Upper lobe of left lung (tissue), 6 donors: ENCODE measurements around the gene FAM221A. TPM values are rescaled to one million over a fixed set of nuclear protein-coding genes. Genes with fewer than 3 reads are reported as not detected.

Experiments used
- ATAC-seq, 2 donors: fragments of 200-7000 bp; cut with Tn5 transposase; one replicate each; pipeline ENCODE4 v1.9.1; 2022; ENCODE audit warnings: mild to moderate bottlenecking in 2 of 2, moderate library complexity in 2 of 2; ENCODE audit not compliant: low FRiP score in 2 of 2
- DNase-seq, 2 donors: peaks; one replicate each; pipeline ENCODE4 v3.0.0-alpha.2; 2019 to 2020
- H3K27ac ChIP-seq, 4 donors: fragments of 200-600 bp; sonication (generic); one replicate each; pipeline ENCODE4 v1.5.1; 2016 to 2019
- H3K27me3 ChIP-seq, 4 donors: fragments of 200-600 bp; sonication (generic); one replicate each; pipeline ENCODE4 v1.5.1; 2017 to 2019
- H3K36me3 ChIP-seq, 4 donors: fragments of 200-600 bp; sonication (generic); one replicate each; pipeline ENCODE4 v1.5.1; 2016 to 2019
- H3K4me1 ChIP-seq, 4 donors: fragments of 200-600 bp; sonication (generic); one replicate each; pipeline ENCODE4 v1.5.1; 2018 to 2019
- H3K4me3 ChIP-seq, 4 donors: fragments of 200-600 bp; sonication (generic); one replicate each; pipeline ENCODE4 v1.5.1; 2017 to 2019; ENCODE audit warnings: mild to moderate bottlenecking in 2 of 4, moderate library complexity in 1 of 4
- H3K9me3 ChIP-seq, 4 donors: fragments of 200-600 bp; sonication (generic); one replicate each; pipeline ENCODE4 v1.5.1; 2018 to 2019
- EP300 ChIP-seq, 4 donors: sonication (generic); formaldehyde crosslinking; IDR thresholded peaks; one replicate each; pipeline ENCODE4 v1.5.1; 2017; ENCODE audit warnings: antibody characterized with exemption in 4 of 4, control low read depth in 2 of 4
- POLR2A ChIP-seq, 4 donors: fragments of 450-650 bp; IDR thresholded peaks; one replicate each; pipeline ENCODE4 v1.5.1; 2016 to 2017; ENCODE audit warnings: antibody characterized with exemption in 4 of 4, mild to moderate bottlenecking in 2 of 4
- POLR2AphosphoS5 ChIP-seq, 2 donors: sonication (generic); formaldehyde crosslinking; IDR thresholded peaks; one replicate each; pipeline ENCODE4 v1.5.1; 2017; ENCODE audit warnings: antibody characterized with exemption in 2 of 2
- WGBS, 2 donors: methylation state at CpG; one replicate each; pipeline ENCODE4 v1.1.5; 2017 to 2018; 5-methylcytosine and 5-hydroxymethylcytosine counted together
- total RNA-seq, 6 donors: library from RNA; depleted of rRNA in 4 of 6; stranded (reverse); fragments of >200 nt in 4 of 6; gene quantifications; one replicate each; pipeline versions ENCODE4 v1.1.0 to v1.2.1, GENCODE V29; 2016 to 2021
- TF ChIP-seq, protein P1 (sequence below), 6 experiments: fragments of 450-650 bp in 4 of 6; fragments of 200-600 bp in 2 of 6; sonication (generic) in 2 of 6; IDR thresholded peaks; one replicate each; pipeline ENCODE4 v1.5.1; 2016 to 2019; ENCODE audit warnings: antibody characterized with exemption in 6 of 6
- donor health status: DM: no; HTN: no; CAD: no; lungs with moderate emphysema.
- donor health status: DM: no; HTN: yes; CAD: no; lungs with severe emphysema.

FAM221A gene
- total RNA-seq, 6 donors from 2014 or later = 7.9 to 19.4 (median 11.2) TPM

DNA sequence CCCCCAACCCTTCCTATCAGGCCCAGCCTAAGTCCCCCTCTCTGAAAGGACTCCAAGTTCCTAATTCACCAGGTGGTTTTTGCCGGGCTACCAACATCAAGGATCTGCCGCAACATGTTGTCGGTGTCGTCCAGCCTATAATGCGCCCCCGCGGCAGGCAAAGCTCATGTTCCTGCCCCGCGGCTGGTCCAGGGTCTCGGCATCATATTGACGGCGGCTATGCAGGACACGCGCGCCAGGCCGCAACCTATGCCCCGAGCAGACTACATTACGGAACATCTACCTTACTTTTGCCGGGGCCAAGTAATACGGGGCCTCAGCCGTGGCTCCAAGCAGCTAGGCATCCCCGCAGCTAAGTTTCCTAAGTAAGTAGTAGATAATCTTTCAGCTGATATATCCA, 24.6 kb upstream of the FAM221A start:
- H3K27me3 ChIP-seq = no peaks in the 10 kb centered on the region
- H3K36me3 ChIP-seq = no peaks in the 10 kb centered on the region
- DNase-seq (peak in 1 of 2 donors; percentile 65), ATAC-seq (no peak)
- H3K4me1 ChIP-seq = no peaks in the 10 kb centered on the region
- H3K9me3 ChIP-seq = peaks cover 7 to 34% (median 27%) of the 10 kb centered on the region in 4 donors
- no peak overlapping the region for H3K4me3 ChIP-seq
- 95% methylated on average over 13 to 22 of the region's 22 CpGs for WGBS, 2 donors
- H3K27ac ChIP-seq = no peak overlapping the region
- TF ChIP-seq, protein P1, sequence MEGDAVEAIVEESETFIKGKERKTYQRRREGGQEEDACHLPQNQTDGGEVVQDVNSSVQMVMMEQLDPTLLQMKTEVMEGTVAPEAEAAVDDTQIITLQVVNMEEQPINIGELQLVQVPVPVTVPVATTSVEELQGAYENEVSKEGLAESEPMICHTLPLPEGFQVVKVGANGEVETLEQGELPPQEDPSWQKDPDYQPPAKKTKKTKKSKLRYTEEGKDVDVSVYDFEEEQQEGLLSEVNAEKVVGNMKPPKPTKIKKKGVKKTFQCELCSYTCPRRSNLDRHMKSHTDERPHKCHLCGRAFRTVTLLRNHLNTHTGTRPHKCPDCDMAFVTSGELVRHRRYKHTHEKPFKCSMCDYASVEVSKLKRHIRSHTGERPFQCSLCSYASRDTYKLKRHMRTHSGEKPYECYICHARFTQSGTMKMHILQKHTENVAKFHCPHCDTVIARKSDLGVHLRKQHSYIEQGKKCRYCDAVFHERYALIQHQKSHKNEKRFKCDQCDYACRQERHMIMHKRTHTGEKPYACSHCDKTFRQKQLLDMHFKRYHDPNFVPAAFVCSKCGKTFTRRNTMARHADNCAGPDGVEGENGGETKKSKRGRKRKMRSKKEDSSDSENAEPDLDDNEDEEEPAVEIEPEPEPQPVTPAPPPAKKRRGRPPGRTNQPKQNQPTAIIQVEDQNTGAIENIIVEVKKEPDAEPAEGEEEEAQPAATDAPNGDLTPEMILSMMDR (IDR thresholded peaks at IDR 0.05) = no peak
- no peak for TF ChIP-seq POLR2AphosphoS5 (IDR thresholded peaks at IDR 0.05)
- TF ChIP-seq EP300 (IDR thresholded peaks at IDR 0.05) = no peak
- TF ChIP-seq POLR2A (IDR thresholded peaks at IDR 0.05) = no peak

DNA sequence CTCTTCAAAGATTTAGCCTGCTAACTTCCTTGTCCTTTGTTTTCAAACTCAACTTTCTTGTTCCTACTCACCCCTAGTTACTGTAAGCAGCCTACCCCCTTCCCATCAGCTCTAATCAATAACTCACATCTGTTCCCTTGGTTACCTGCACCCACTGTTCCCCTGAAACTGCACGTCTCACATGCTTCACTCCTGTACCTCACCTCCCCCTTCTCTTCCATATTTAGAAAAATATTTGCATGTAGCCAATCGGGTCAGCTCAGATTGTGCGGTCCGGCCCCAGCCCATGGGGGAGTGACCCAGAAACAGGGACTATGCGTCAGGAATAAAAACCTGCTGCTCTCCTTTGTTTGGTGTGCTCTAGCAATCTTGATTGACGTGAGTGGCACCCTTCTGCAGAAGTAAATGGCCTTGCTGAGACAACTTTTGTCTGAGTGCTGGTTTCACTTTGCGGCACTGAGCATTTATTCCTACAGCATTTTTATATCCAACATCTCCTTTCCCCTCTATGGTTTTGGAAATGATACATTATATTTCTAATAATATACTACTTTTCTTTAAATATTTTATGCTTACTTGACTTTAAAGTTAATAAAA, 21.1 kb upstream of the FAM221A start:
- WGBS, 2 donors = 80 to 94% methylated on average over 7 of the region's 7 CpGs
- no peaks in the 10 kb centered on the region for H3K27me3 ChIP-seq
- peaks cover 7 to 21% (median 16%) of the 10 kb centered on the region in 4 donors for H3K9me3 ChIP-seq
- H3K4me3 ChIP-seq = no peak overlapping the region
- H3K36me3 ChIP-seq = no peaks in the 10 kb centered on the region
- TF ChIP-seq POLR2AphosphoS5 (IDR thresholded peaks at IDR 0.05) = no peak
- no peak for TF ChIP-seq POLR2A (IDR thresholded peaks at IDR 0.05)
- TF ChIP-seq, protein P1 (IDR thresholded peaks at IDR 0.05) = no peak
- TF ChIP-seq EP300 (IDR thresholded peaks at IDR 0.05) = no peak
- peak in 1 of 2 donors; percentile 11 for DNase-seq
- no peak overlapping the region for H3K27ac ChIP-seq
- no peaks in the 10 kb centered on the region for H3K4me1 ChIP-seq
- ATAC-seq = no peak

DNA sequence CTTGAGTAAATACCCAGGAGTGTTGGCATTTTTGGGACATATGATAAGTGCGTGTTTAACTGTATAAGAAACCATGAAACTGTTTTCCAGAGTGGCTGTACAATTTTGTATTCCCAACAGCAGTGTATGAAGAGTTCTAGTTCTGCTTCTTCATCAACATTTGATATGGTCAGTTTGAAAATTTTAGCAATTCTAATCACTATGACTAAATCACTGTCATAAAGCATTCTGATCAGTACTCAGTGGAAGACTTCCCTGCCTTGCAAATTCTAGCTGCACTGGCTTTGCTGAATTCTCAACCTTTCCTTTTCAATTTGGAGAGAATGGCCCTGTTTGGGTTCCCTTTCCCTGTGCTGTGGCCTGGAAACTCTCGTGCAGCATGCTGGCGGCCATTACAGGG, 18.6 kb upstream of the FAM221A start:
- Histone ChIP-seq H3K36me3 (no peaks in the 10 kb centered on the region), H3K9me3 (peaks cover 0 to 8% (median 3%) of the 10 kb centered on the region in 4 donors), H3K4me1 (no peaks in the 10 kb centered on the region), H3K27me3 (no peaks in the 10 kb centered on the region), H3K4me3 (no peak overlapping the region), H3K27ac (no peak overlapping the region)
- no peak for ATAC-seq
- TF ChIP-seq, protein P1 (IDR thresholded peaks at IDR 0.05) = no peak
- TF ChIP-seq EP300 (IDR thresholded peaks at IDR 0.05) (no peak), POLR2AphosphoS5 (IDR thresholded peaks at IDR 0.05) (no peak), POLR2A (IDR thresholded peaks at IDR 0.05) (no peak)
- no peak for DNase-seq
- 91% methylated on average over 3 of the region's 3 CpGs for WGBS, 2 donors

DNA sequence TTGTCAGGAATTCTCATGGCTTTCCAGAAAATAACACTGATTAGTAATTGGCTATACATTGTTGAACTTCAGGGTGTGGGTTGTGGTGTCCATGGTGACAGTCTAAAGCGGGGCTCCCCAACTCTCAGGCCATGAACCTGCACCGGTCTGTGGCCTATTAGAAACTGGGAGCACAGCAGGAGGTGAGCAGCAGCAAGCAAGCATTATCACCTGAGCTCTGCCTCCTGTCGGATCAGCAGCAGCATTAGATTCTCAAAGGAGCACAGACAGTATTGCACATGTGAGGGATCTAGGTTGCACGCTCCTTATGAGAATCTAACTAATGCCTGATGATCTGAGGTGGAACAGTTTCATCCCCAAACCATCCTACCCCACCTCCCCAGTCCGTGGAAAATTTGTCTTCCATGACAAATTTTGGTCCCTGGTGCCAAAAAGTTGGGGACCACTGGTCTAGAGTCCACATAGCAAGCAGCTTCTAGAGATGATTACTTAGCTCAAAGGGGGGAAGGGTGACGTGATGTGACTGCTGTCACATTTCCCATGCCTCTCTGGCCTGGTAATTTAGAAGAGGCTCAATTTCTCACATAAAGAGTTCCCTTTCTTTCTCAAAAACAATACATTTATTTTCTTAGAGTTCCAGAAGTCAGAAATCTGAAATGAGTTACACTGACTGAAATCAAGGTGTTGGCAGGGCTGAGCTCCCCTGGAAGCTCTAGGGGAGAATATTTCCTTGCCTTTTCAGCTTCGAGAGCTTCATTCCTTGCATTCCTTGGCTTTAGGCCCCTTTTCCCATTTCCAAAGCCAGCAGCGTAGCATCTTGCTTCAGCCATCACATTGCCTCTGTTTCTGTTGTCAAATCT, 17.6 kb upstream of the FAM221A start:
- ATAC-seq = no peak
- Histone ChIP-seq H3K27ac (no peak overlapping the region), H3K4me3 (no peak overlapping the region), H3K27me3 (no peaks in the 10 kb centered on the region), H3K36me3 (no peaks in the 10 kb centered on the region), H3K4me1 (no peaks in the 10 kb centered on the region), H3K9me3 (peaks cover 0 to 8% (median 3%) of the 10 kb centered on the region in 4 donors)
- 73 to 76% methylated on average over 8 of the region's 8 CpGs for WGBS, 2 donors
- no peak for DNase-seq
- no peak for TF ChIP-seq EP300 (IDR thresholded peaks at IDR 0.05)
- no peak for TF ChIP-seq POLR2AphosphoS5 (IDR thresholded peaks at IDR 0.05)
- TF ChIP-seq, protein P1 (IDR thresholded peaks at IDR 0.05) = no peak
- TF ChIP-seq POLR2A (IDR thresholded peaks at IDR 0.05) = no peak
